Upper lobe of left lung (tissue), 6 donors: ENCODE measurements around the gene IKZF2. TPM values are rescaled to one million over a fixed set of nuclear protein-coding genes. Genes with fewer than 3 reads are reported as not detected.

Experiments
- ATAC-seq, 2 donors: fragments of 200-7000 bp; cut with Tn5 transposase; one replicate each; pipeline ENCODE4 v1.9.1; 2022; ENCODE audit warnings: mild to moderate bottlenecking in 2 of 2, moderate library complexity in 2 of 2; ENCODE audit not compliant: low FRiP score in 2 of 2
- DNase-seq, 2 donors: peaks; one replicate each; pipeline ENCODE4 v3.0.0-alpha.2; 2019 to 2020
- H3K27ac ChIP-seq, 4 donors: fragments of 200-600 bp; sonication (generic); one replicate each; pipeline ENCODE4 v1.5.1; 2016 to 2019
- H3K27me3 ChIP-seq, 4 donors: fragments of 200-600 bp; sonication (generic); one replicate each; pipeline ENCODE4 v1.5.1; 2017 to 2019
- H3K36me3 ChIP-seq, 4 donors: fragments of 200-600 bp; sonication (generic); one replicate each; pipeline ENCODE4 v1.5.1; 2016 to 2019
- H3K4me1 ChIP-seq, 4 donors: fragments of 200-600 bp; sonication (generic); one replicate each; pipeline ENCODE4 v1.5.1; 2018 to 2019
- H3K4me3 ChIP-seq, 4 donors: fragments of 200-600 bp; sonication (generic); one replicate each; pipeline ENCODE4 v1.5.1; 2017 to 2019; ENCODE audit warnings: mild to moderate bottlenecking in 2 of 4, moderate library complexity in 1 of 4
- H3K9me3 ChIP-seq, 4 donors: fragments of 200-600 bp; sonication (generic); one replicate each; pipeline ENCODE4 v1.5.1; 2018 to 2019
- CTCF ChIP-seq, 6 experiments: fragments of 450-650 bp in 4 of 6; fragments of 200-600 bp in 2 of 6; sonication (generic) in 2 of 6; IDR thresholded peaks; one replicate each; pipeline ENCODE4 v1.5.1; 2016 to 2019; ENCODE audit warnings: antibody characterized with exemption in 6 of 6
- EP300 ChIP-seq, 4 donors: sonication (generic); formaldehyde crosslinking; IDR thresholded peaks; one replicate each; pipeline ENCODE4 v1.5.1; 2017; ENCODE audit warnings: antibody characterized with exemption in 4 of 4, control low read depth in 2 of 4
- POLR2A ChIP-seq, 4 donors: fragments of 450-650 bp; IDR thresholded peaks; one replicate each; pipeline ENCODE4 v1.5.1; 2016 to 2017; ENCODE audit warnings: antibody characterized with exemption in 4 of 4, mild to moderate bottlenecking in 2 of 4
- POLR2AphosphoS5 ChIP-seq, 2 donors: sonication (generic); formaldehyde crosslinking; IDR thresholded peaks; one replicate each; pipeline ENCODE4 v1.5.1; 2017; ENCODE audit warnings: antibody characterized with exemption in 2 of 2
- WGBS, 2 donors: methylation state at CpG; one replicate each; pipeline ENCODE4 v1.1.5; 2017 to 2018; 5-methylcytosine and 5-hydroxymethylcytosine counted together
- total RNA-seq, 6 donors: library from RNA; depleted of rRNA in 4 of 6; stranded (reverse); fragments of >200 nt in 4 of 6; gene quantifications; one replicate each; pipeline versions ENCODE4 v1.1.0 to v1.2.1, GENCODE V29; 2016 to 2021
- donor health status: DM: no; HTN: no; CAD: no; lungs with moderate emphysema.
- donor health status: DM: no; HTN: yes; CAD: no; lungs with severe emphysema.

The IKZF2 gene
- total RNA-seq, 6 donors from 2014 or later, result 10.4 to 35.7 (median 13.5) TPM

- H3K4me1 ChIP-seq, result no peaks in the 10 kb centered on the region
- H3K27me3 ChIP-seq, result no peaks in the 10 kb centered on the region
- H3K4me3 ChIP-seq, result no peak overlapping the region
- no peaks in the 10 kb centered on the region for H3K9me3 ChIP-seq
- 81 to 91% methylated on average over 1 of the region's 1 CpG for WGBS, 2 donors
- TF ChIP-seq CTCF (IDR thresholded peaks at IDR 0.05) (no peak), POLR2A (IDR thresholded peaks at IDR 0.05) (no peak), EP300 (IDR thresholded peaks at IDR 0.05) (no peak), POLR2AphosphoS5 (IDR thresholded peaks at IDR 0.05) (no peak)
- H3K36me3 ChIP-seq, result no peaks in the 10 kb centered on the region
- DNase-seq, result no peak
- H3K27ac ChIP-seq, result no peak overlapping the region
- ATAC-seq, result no peak
Observed at GRCh38 chr2:212949786-212950185, 201.6 kb downstream of the IKZF2 start.

Other genes with a start within 250 kb of the IKZF2 start
- 10 to 100 TPM in 5 of 6 donors, 1 to 10 TPM in 1; 9.7 to 65.0 (median 12.9) TPM for gene SPAG16, start 132.9 kb upstream of the IKZF2 start, total RNA-seq